PC-9 (cell line): Measurements from ENCODE around the gene PTPRR. TPM values are rescaled to one million over a fixed set of nuclear protein-coding genes. Genes with fewer than 3 reads are reported as not detected.

Source experiments
- BruUV-seq: library from RNA; stranded (reverse); fragments of 400-500 nt; replicated peaks from 2 replicates; lab custom pipeline; 2021; lab: Mats Ljungman, UMichigan
- CTCF ChIA-PET: fragments of 300-600 bp; sonication (Branson Sonifier 250); formaldehyde crosslinking; loops from one replicate; lab custom pipeline; 2022; ENCODE audit warnings: antibody characterized with exemption; lab: Charles Lee
- POLR2A ChIA-PET: fragments of 300-600 bp; sonication (Branson Sonifier 250); formaldehyde crosslinking; loops from one replicate; lab custom pipeline; 2022; ENCODE audit warnings: antibody characterized with exemption; ENCODE audit not compliant: unreplicated experiment; lab: Charles Lee
- DNase-seq, 2 experiments: peaks; one replicate each; pipeline versions ENCODE4 v3.0.0 to v3.0.0-alpha.2; 2015 to 2022; ENCODE audit warnings: mixed read lengths in 1 of 2
- H2AFZ ChIP-seq: fragments of 200-600 bp; sonication (generic); 2 replicates; pipeline ENCODE4 v1.8.1; 2017; ENCODE audit warnings: antibody characterized with exemption
- H3F3A ChIP-seq: fragments of 200-600 bp; sonication (generic); 2 replicates; pipeline ENCODE4 v1.8.1; 2017; ENCODE audit warnings: antibody characterized with exemption, mild to moderate bottlenecking, low read depth; ENCODE audit not compliant: insufficient read depth
- H3K27ac ChIP-seq: fragments of 200-600 bp; sonication (generic); 2 replicates; pipeline ENCODE4 v1.6.1; 2016; ENCODE audit warnings: mixed run types
- H3K27me3 ChIP-seq: fragments of 200-600 bp; sonication (generic); 2 replicates; pipeline ENCODE4 v1.6.1; 2016; ENCODE audit warnings: low read depth, mixed run types; ENCODE audit not compliant: insufficient read depth
- H3K36me3 ChIP-seq: fragments of 200-600 bp; sonication (generic); 2 replicates; pipeline ENCODE4 v1.6.1; 2016; ENCODE audit warnings: low read depth, mixed run types
- H3K4me1 ChIP-seq: fragments of 200-600 bp; sonication (generic); replicated peaks from 2 replicates; pipeline ENCODE4 v1.6.1; 2016; ENCODE audit warnings: mixed run types; ENCODE audit not compliant: insufficient read depth
- H3K4me2 ChIP-seq: fragments of 200-600 bp; sonication (generic); 2 replicates; pipeline ENCODE4 v1.6.1; 2017; ENCODE audit warnings: mixed run types
- H3K4me3 ChIP-seq: fragments of 200-600 bp; sonication (generic); 2 replicates; pipeline ENCODE4 v1.6.1; 2016; ENCODE audit warnings: mixed run types
- H3K79me2 ChIP-seq: fragments of 200-600 bp; sonication (generic); 2 replicates; pipeline ENCODE4 v1.6.1; 2017; ENCODE audit warnings: low read depth, mixed run types
- H3K9me2 ChIP-seq: fragments of 200-600 bp; sonication (generic); 2 replicates; pipeline ENCODE4 v1.8.1; 2017; ENCODE audit warnings: mild to moderate bottlenecking; ENCODE audit not compliant: insufficient read depth
- H3K9me3 ChIP-seq: fragments of 200-600 bp; sonication (generic); 2 replicates; pipeline ENCODE4 v1.8.1; 2016; ENCODE audit warnings: low read depth; ENCODE audit not compliant: insufficient read depth
- H4K20me1 ChIP-seq: fragments of 200-600 bp; sonication (generic); 2 replicates; pipeline ENCODE4 v1.8.1; 2017; ENCODE audit not compliant: insufficient read depth
- EZH2 ChIP-seq: fragments of 200-600 bp; sonication (generic); IDR thresholded peaks from 2 replicates; pipeline ENCODE4 v1.8.0; 2017; ENCODE audit warnings: antibody characterized with exemption, low read depth
- intact Hi-C: fragments of 100-400 bp; cut with micrococcal nuclease; formaldehyde crosslinking; loops from one replicate; pipeline ENCODE4 v1.10.0; 2022; ENCODE audit not compliant: unreplicated experiment
- total RNA-seq: library from RNA; stranded (reverse); gene quantifications from 2 replicates; pipeline ENCODE4 v1.2.3, GENCODE V29; 2021
- TF ChIP-seq, protein P1 (sequence below): fragments of 200-600 bp; sonication (generic); conservative IDR thresholded peaks from 2 replicates; pipeline ENCODE4 v1.6.1; 2017; ENCODE audit warnings: mixed run types, antibody characterized with exemption, mild to moderate bottlenecking, moderate library complexity

PTPRR gene
- total RNA-seq, 1 experiment from 2014 or later = 12.2 TPM

GRCh38 chr12:70763666-70764065 is 156.9 kb downstream of the PTPRR start:
- Histone ChIP-seq H3K27ac (no peak overlapping the region), H3K9me3 (no peaks in the 10 kb centered on the region), H3K4me2 (no peak overlapping the region), H4K20me1 (no peaks in the 10 kb centered on the region), H3F3A (no peaks in the 10 kb centered on the region), H3K4me1 (no peaks in the 10 kb centered on the region), H3K9me2 (no peaks in the 10 kb centered on the region), H3K79me2 (no peaks in the 10 kb centered on the region), H3K36me3 (no peaks in the 10 kb centered on the region), H3K4me3 (no peak overlapping the region), H3K27me3 (no peaks in the 10 kb centered on the region), H2AFZ (no peak overlapping the region)
- ChIA-PET POLR2A (no interaction called here), CTCF (no interaction called here)
- TF ChIP-seq, protein P1, sequence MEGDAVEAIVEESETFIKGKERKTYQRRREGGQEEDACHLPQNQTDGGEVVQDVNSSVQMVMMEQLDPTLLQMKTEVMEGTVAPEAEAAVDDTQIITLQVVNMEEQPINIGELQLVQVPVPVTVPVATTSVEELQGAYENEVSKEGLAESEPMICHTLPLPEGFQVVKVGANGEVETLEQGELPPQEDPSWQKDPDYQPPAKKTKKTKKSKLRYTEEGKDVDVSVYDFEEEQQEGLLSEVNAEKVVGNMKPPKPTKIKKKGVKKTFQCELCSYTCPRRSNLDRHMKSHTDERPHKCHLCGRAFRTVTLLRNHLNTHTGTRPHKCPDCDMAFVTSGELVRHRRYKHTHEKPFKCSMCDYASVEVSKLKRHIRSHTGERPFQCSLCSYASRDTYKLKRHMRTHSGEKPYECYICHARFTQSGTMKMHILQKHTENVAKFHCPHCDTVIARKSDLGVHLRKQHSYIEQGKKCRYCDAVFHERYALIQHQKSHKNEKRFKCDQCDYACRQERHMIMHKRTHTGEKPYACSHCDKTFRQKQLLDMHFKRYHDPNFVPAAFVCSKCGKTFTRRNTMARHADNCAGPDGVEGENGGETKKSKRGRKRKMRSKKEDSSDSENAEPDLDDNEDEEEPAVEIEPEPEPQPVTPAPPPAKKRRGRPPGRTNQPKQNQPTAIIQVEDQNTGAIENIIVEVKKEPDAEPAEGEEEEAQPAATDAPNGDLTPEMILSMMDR = no peak
- no peak for TF ChIP-seq EZH2
- intact Hi-C loops = no loop called here
- BruUV-seq = no TSS peak
- no peak for DNase-seq

GRCh38 chr12:70762000-70762399 is 158.5 kb downstream of the PTPRR start:
- no peak overlapping the region for H3K4me2 ChIP-seq
- BruUV-seq = no TSS peak
- peaks cover 1% of the 10 kb centered on the region; the same call in 1 of the 2 replicates for H3F3A ChIP-seq
- no peaks in the 10 kb centered on the region for H4K20me1 ChIP-seq
- H3K9me3 ChIP-seq = no peaks in the 10 kb centered on the region
- no peaks in the 10 kb centered on the region for H3K36me3 ChIP-seq
- intact Hi-C loops = no loop called here
- TF ChIP-seq, protein P1 = no peak
- TF ChIP-seq EZH2 = no peak
- H3K27me3 ChIP-seq = no peaks in the 10 kb centered on the region
- H3K4me1 ChIP-seq = peaks cover 12% of the 10 kb centered on the region
- ChIA-PET CTCF (no interaction called here), POLR2A (interaction anchor here (0.6 kb wide), 1 partner anchor 667 kb away, joined by 3 read pairs; no protein-coding TSS in a partner anchor)
- H3K9me2 ChIP-seq = no peaks in the 10 kb centered on the region
- no peak overlapping the region for H3K27ac ChIP-seq
- no peak overlapping the region for H3K4me3 ChIP-seq
- no peak overlapping the region for H2AFZ ChIP-seq
- no peaks in the 10 kb centered on the region for H3K79me2 ChIP-seq
- no peak for DNase-seq

- Histone ChIP-seq H3K9me3 (no peaks in the 10 kb centered on the region; the same call in 1 of the 2 replicates), H3K9me2 (no peaks in the 10 kb centered on the region), H4K20me1 (no peaks in the 10 kb centered on the region), H3K4me1 (peaks cover 31% of the 10 kb centered on the region), H3K36me3 (no peaks in the 10 kb centered on the region), H3K79me2 (no peaks in the 10 kb centered on the region), H3F3A (peaks cover 18% of the 10 kb centered on the region), H3K27me3 (no peaks in the 10 kb centered on the region), H3K4me3 (no peak overlapping the region), H3K4me2 (no peak overlapping the region), H3K27ac (no peak overlapping the region), H2AFZ (no peak overlapping the region)
- BruUV-seq = no TSS peak
- TF ChIP-seq, protein P1 = no peak
- TF ChIP-seq EZH2 = no peak
- DNase-seq = no peak
- POLR2A ChIA-PET = no interaction called here
- CTCF ChIA-PET = no interaction called here
- intact Hi-C loops = no loop called here
These were observed 161.2 kb downstream of the PTPRR start for GRCh38 chr12:70759161-70759918.
